Measurements from ENCODE around the gene IFITM5.
"Not testable (repeated sequence)": the region's sequence is repeated elsewhere in the genome, so short reads cannot be mapped to it uniquely, and the experiment has no call there.

IFITM5 gene

GRCh38 chr11:334264-334994 lies 35.1 kb upstream of the IFITM5 start:
- H3K9ac ChIP-seq (ENCODE audit: low read depth, low read length), result peak overlapping the region; percentile 49
- H3K27me3 ChIP-seq (ENCODE audit: control insufficient read depth, insufficient read depth, low read length), result no peaks in the 10 kb centered on the region
- peaks cover 28% of the 10 kb centered on the region for H3K4me1 ChIP-seq (ENCODE audit: control insufficient read depth, insufficient read depth, low read length)
- H3K9me3 ChIP-seq (ENCODE audit: control insufficient read depth, insufficient read depth, low read length), result no peaks in the 10 kb centered on the region
- H3K27ac ChIP-seq (ENCODE audit: low read depth, low read length), result peak overlapping the region; percentile 91
- no peaks in the 10 kb centered on the region for H3K36me3 ChIP-seq (ENCODE audit: control insufficient read depth, insufficient read depth, low read length)
- peak overlapping the region; percentile 15; the same call in 1 of the 2 replicates for H3K4me3 ChIP-seq (ENCODE audit: low read depth, low read length)

- H3K27me3 ChIP-seq (ENCODE audit: control insufficient read depth, insufficient read depth, low read length); H3K9me3 ChIP-seq (ENCODE audit: control insufficient read depth, insufficient read depth, low read length); H3K36me3 ChIP-seq (ENCODE audit: control insufficient read depth, insufficient read depth, low read length): not testable (repeated sequence)
- Histone ChIP-seq H3K27ac (ENCODE audit: low read depth, low read length) (peak overlapping the region; percentile 91), H3K4me1 (ENCODE audit: control insufficient read depth, insufficient read depth, low read length) (peaks cover 28% of the 10 kb centered on the region), H3K9ac (ENCODE audit: low read depth, low read length) (peak overlapping the region; percentile 49), H3K4me3 (ENCODE audit: low read depth, low read length) (peak overlapping the region; percentile 15; the same call in 1 of the 2 replicates)
Observed at GRCh38 chr11:333616-334263, 34.4 kb upstream of the IFITM5 start.

GRCh38 chr11:332651-333480 lies 33.5 kb upstream of the IFITM5 start:
- Histone ChIP-seq H3K9me3 (ENCODE audit: control insufficient read depth, insufficient read depth, low read length) (no peaks in the 10 kb centered on the region), H3K4me1 (ENCODE audit: control insufficient read depth, insufficient read depth, low read length) (peaks cover 28% of the 10 kb centered on the region), H3K9ac (ENCODE audit: low read depth, low read length) (no peak overlapping the region), H3K27ac (ENCODE audit: low read depth, low read length) (peak overlapping the region; percentile 73), H3K4me3 (ENCODE audit: low read depth, low read length) (no peak overlapping the region), H3K27me3 (ENCODE audit: control insufficient read depth, insufficient read depth, low read length) (no peaks in the 10 kb centered on the region), H3K36me3 (ENCODE audit: control insufficient read depth, insufficient read depth, low read length) (no peaks in the 10 kb centered on the region)

- H3K4me1 ChIP-seq (ENCODE audit: control insufficient read depth, insufficient read depth, low read length), result peaks cover 24% of the 10 kb centered on the region
- H3K27me3 ChIP-seq (ENCODE audit: control insufficient read depth, insufficient read depth, low read length), result no peaks in the 10 kb centered on the region
- no peak overlapping the region for H3K4me3 ChIP-seq (ENCODE audit: low read depth, low read length)
- H3K9me3 ChIP-seq (ENCODE audit: control insufficient read depth, insufficient read depth, low read length), result no peaks in the 10 kb centered on the region
- H3K36me3 ChIP-seq (ENCODE audit: control insufficient read depth, insufficient read depth, low read length), result no peaks in the 10 kb centered on the region
- no peak overlapping the region for H3K9ac ChIP-seq (ENCODE audit: low read depth, low read length)
- H3K27ac ChIP-seq (ENCODE audit: low read depth, low read length), result no peak overlapping the region
Observed at GRCh38 chr11:331358-332060, 32.2 kb upstream of the IFITM5 start.

GRCh38 chr11:330694-331357 lies 31.5 kb upstream of the IFITM5 start:
- H3K36me3 ChIP-seq (ENCODE audit: control insufficient read depth, insufficient read depth, low read length), result no peaks in the 10 kb centered on the region
- no peak overlapping the region for H3K9ac ChIP-seq (ENCODE audit: low read depth, low read length)
- peaks cover 18% of the 10 kb centered on the region for H3K4me1 ChIP-seq (ENCODE audit: control insufficient read depth, insufficient read depth, low read length)
- H3K9me3 ChIP-seq (ENCODE audit: control insufficient read depth, insufficient read depth, low read length), result no peaks in the 10 kb centered on the region
- H3K27me3 ChIP-seq (ENCODE audit: control insufficient read depth, insufficient read depth, low read length), result no peaks in the 10 kb centered on the region
- H3K4me3 ChIP-seq (ENCODE audit: low read depth, low read length), result no peak overlapping the region
- no peak overlapping the region for H3K27ac ChIP-seq (ENCODE audit: low read depth, low read length)

GRCh38 chr11:330307-330693 lies 31.0 kb upstream of the IFITM5 start:
- no peak overlapping the region for H3K27ac ChIP-seq (ENCODE audit: low read depth, low read length)
- no peak overlapping the region for H3K9ac ChIP-seq (ENCODE audit: low read depth, low read length)
- H3K36me3 ChIP-seq (ENCODE audit: control insufficient read depth, insufficient read depth, low read length), result no peaks in the 10 kb centered on the region
- H3K4me1 ChIP-seq (ENCODE audit: control insufficient read depth, insufficient read depth, low read length), result peaks cover 12% of the 10 kb centered on the region
- no peaks in the 10 kb centered on the region for H3K27me3 ChIP-seq (ENCODE audit: control insufficient read depth, insufficient read depth, low read length)
- no peaks in the 10 kb centered on the region for H3K9me3 ChIP-seq (ENCODE audit: control insufficient read depth, insufficient read depth, low read length)
- no peak overlapping the region for H3K4me3 ChIP-seq (ENCODE audit: low read depth, low read length)

GRCh38 chr11:329886-330253 lies 30.5 kb upstream of the IFITM5 start:
- H3K36me3 ChIP-seq (ENCODE audit: control insufficient read depth, insufficient read depth, low read length), result no peaks in the 10 kb centered on the region
- no peaks in the 10 kb centered on the region for H3K27me3 ChIP-seq (ENCODE audit: control insufficient read depth, insufficient read depth, low read length)
- no peak overlapping the region for H3K9ac ChIP-seq (ENCODE audit: low read depth, low read length)
- no peaks in the 10 kb centered on the region for H3K9me3 ChIP-seq (ENCODE audit: control insufficient read depth, insufficient read depth, low read length)
- H3K27ac ChIP-seq (ENCODE audit: low read depth, low read length), result no peak overlapping the region
- peaks cover 10% of the 10 kb centered on the region for H3K4me1 ChIP-seq (ENCODE audit: control insufficient read depth, insufficient read depth, low read length)
- no peak overlapping the region for H3K4me3 ChIP-seq (ENCODE audit: low read depth, low read length)

- not testable (repeated sequence) for H3K4me3 ChIP-seq (ENCODE audit: low read depth, low read length); H3K9ac ChIP-seq (ENCODE audit: low read depth, low read length); H3K36me3 ChIP-seq (ENCODE audit: control insufficient read depth, insufficient read depth, low read length); H3K27ac ChIP-seq (ENCODE audit: low read depth, low read length); H3K9me3 ChIP-seq (ENCODE audit: control insufficient read depth, insufficient read depth, low read length); H3K27me3 ChIP-seq (ENCODE audit: control insufficient read depth, insufficient read depth, low read length); H3K4me1 ChIP-seq (ENCODE audit: control insufficient read depth, insufficient read depth, low read length)
Observed at GRCh38 chr11:328516-329100, 29.3 kb upstream of the IFITM5 start.

- no peaks in the 10 kb centered on the region for H3K36me3 ChIP-seq (ENCODE audit: control insufficient read depth, insufficient read depth, low read length)
- peaks cover 10% of the 10 kb centered on the region for H3K4me1 ChIP-seq (ENCODE audit: control insufficient read depth, insufficient read depth, low read length)
- no peak overlapping the region for H3K4me3 ChIP-seq (ENCODE audit: low read depth, low read length)
- H3K27ac ChIP-seq (ENCODE audit: low read depth, low read length), result no peak overlapping the region
- no peaks in the 10 kb centered on the region for H3K27me3 ChIP-seq (ENCODE audit: control insufficient read depth, insufficient read depth, low read length)
- no peak overlapping the region for H3K9ac ChIP-seq (ENCODE audit: low read depth, low read length)
- H3K9me3 ChIP-seq (ENCODE audit: control insufficient read depth, insufficient read depth, low read length), result no peaks in the 10 kb centered on the region
Observed at GRCh38 chr11:328012-328411, 28.7 kb upstream of the IFITM5 start.

- peaks cover 10% of the 10 kb centered on the region for H3K4me1 ChIP-seq (ENCODE audit: control insufficient read depth, insufficient read depth, low read length)
- H3K27me3 ChIP-seq (ENCODE audit: control insufficient read depth, insufficient read depth, low read length), result no peaks in the 10 kb centered on the region
- no peak overlapping the region for H3K9ac ChIP-seq (ENCODE audit: low read depth, low read length)
- H3K9me3 ChIP-seq (ENCODE audit: control insufficient read depth, insufficient read depth, low read length), result no peaks in the 10 kb centered on the region
- no peak overlapping the region for H3K27ac ChIP-seq (ENCODE audit: low read depth, low read length)
- H3K4me3 ChIP-seq (ENCODE audit: low read depth, low read length), result no peak overlapping the region
- no peaks in the 10 kb centered on the region for H3K36me3 ChIP-seq (ENCODE audit: control insufficient read depth, insufficient read depth, low read length)
Observed at GRCh38 chr11:327581-327923, 28.2 kb upstream of the IFITM5 start.
